K562 (cell line): ENCODE results near the gene PYGO2. TPM values are rescaled to one million over a fixed set of nuclear protein-coding genes. Genes with fewer than 3 reads are reported as not detected.
A peak's percentile ranks its signal among the peaks of the same experiment; 100 is the strongest.

Experiments used
- CBFA2T3 ChIP-seq: fragments of 450-650 bp; IDR thresholded peaks from 2 replicates; pipeline ENCODE4 v1.6.1; 2017
- ETV5 ChIP-seq: sonication (generic); formaldehyde crosslinking; IDR thresholded peaks from 2 replicates; pipeline ENCODE4 v1.4.0; 2020; ENCODE audit warnings: low read depth, mild to moderate bottlenecking, missing genetic modification reagents
- RB1 ChIP-seq: fragments of 450-650 bp; IDR thresholded peaks from 2 replicates; pipeline ENCODE4 v1.6.1; 2017; ENCODE audit warnings: low read depth, mild to moderate bottlenecking
- polyA plus RNA-seq, 8 experiments: library from polyadenylated mRNA; depleted of rRNA in 4 of 8; stranded (reverse) in 5 of 8; unstranded in 3 of 8; fragments of >200 nt; fragmentation: Nextera tagmentation in 2 of 8; fragmentation: Illumina TruSeq in 1 of 8; extraction: Ambion mirVana in 2 of 8; extraction: Trizol in 1 of 8; gene quantifications; 2 replicates each; pipeline versions ENCODE4 v1.2.1 to v1.2.3, GENCODE V29; 2011 to 2014; ENCODE audit warnings: inconsistent platforms in 1 of 8, missing spikeins in 1 of 8
- total RNA-seq, 7 experiments: library from RNA; depleted of rRNA in 6 of 7; stranded (reverse); fragments of >200 nt in 6 of 7; fragmentation: Illumina TruSeq in 2 of 7; extraction: Trizol in 2 of 7; gene quantifications; 2 replicates each; pipeline versions ENCODE4 v1.2.1 to v1.2.3, GENCODE V29; 2011 to 2021; ENCODE audit warnings: low replicate concordance in 1 of 7
- TF ChIP-seq, protein P1 (sequence below): fragments of 450-650 bp; IDR thresholded peaks from 2 replicates; pipeline ENCODE4 v1.6.1; 2014; ENCODE audit warnings: low read depth, mild to moderate bottlenecking, moderate library complexity, borderline replicate concordance
- TF ChIP-seq, protein P2 (sequence below): fragments of 450-650 bp; IDR thresholded peaks from 2 replicates; pipeline ENCODE4 v1.6.1; 2016; ENCODE audit warnings: antibody characterized with exemption

The PYGO2 gene
- total and polyA plus RNA-seq, 9 of the 15 experiments (the other 6 are each of a cell fraction or from before 2014, with no cell fraction given) = 8.3 to 36.2 (median 18.2) TPM

DNA sequence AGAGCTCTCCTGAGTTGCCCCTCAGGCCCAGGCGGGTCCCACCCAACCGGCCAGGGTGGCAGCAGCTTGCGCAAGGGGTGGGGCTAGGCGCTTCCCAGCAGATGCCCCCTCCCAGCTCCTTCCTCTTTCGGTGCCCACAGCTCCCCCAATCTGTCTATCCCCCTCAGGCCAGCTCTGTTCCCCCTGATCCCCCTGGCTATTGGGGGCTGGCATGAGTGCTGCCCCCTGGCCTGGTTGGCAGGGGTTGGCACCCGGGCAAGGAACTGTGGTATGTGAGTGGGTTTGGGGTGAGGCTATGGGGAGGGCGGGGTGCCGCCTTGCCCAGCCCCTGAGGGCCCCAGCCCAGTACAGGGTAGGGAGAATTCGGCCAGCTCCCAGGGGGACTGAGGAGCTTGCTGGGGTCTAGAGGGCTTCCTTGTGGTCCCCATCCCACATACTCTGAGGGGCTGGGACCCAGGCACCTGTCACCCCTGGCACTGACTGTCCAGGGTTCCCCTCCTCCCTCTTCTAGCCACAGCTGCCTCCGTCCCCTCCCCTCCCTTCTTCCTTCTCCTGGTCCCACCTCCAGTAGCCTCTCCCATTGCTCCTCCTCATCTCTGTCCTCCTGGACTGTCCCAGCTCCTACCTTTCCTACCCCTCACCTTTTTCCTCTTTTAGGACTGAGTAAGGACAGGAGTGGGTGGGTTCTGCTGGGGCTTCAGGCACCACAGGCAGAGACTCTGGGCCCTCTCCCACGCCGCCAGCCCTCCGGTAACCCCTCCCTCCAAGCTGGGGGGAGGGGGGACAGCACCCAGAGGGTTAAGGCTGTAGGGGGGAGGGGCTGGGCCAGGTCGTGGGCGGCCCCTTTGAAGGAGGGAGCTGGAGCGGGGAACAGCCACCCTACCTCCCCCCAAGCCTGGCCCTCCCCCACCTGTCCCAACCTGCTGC lies 46.7 kb upstream of the PYGO2 start (continued):
- TF ChIP-seq, protein P1, sequence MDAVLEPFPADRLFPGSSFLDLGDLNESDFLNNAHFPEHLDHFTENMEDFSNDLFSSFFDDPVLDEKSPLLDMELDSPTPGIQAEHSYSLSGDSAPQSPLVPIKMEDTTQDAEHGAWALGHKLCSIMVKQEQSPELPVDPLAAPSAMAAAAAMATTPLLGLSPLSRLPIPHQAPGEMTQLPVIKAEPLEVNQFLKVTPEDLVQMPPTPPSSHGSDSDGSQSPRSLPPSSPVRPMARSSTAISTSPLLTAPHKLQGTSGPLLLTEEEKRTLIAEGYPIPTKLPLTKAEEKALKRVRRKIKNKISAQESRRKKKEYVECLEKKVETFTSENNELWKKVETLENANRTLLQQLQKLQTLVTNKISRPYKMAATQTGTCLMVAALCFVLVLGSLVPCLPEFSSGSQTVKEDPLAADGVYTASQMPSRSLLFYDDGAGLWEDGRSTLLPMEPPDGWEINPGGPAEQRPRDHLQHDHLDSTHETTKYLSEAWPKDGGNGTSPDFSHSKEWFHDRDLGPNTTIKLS = peak; percentile 59; the same call in 1 of the 2 replicates
- TF ChIP-seq RB1 (0 out of 2 replicates have a peak, but pooled peaks have one; percentile 2), ETV5 (CRISPR knock-in tag) (no peak), CBFA2T3 (0 out of 2 replicates have a peak, but pooled peaks have one; percentile 8)
- TF ChIP-seq, protein P2, sequence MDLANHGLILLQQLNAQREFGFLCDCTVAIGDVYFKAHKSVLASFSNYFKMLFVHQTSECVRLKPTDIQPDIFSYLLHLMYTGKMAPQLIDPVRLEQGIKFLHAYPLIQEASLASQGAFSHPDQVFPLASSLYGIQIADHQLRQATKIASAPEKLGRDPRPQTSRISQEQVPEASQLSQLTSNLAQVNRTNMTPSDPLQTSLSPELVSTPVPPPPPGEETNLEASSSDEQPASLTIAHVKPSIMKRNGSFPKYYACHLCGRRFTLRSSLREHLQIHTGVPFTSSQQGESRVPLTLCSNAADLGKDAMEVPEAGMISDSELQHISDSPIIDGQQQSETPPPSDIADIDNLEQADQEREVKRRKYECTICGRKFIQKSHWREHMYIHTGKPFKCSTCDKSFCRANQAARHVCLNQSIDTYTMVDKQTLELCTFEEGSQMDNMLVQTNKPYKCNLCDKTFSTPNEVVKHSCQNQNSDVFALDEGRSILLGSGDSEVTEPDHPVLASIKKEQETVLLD = 0 out of 2 replicates have a peak, but pooled peaks have one; percentile 35
- TF ChIP-seq, all 486 proteins: peak for 16
